KMS-11 (cell line): ENCODE results near the gene HTR1E.
"Not testable (repeated sequence)": the region's sequence is repeated elsewhere in the genome, so short reads cannot be mapped to it uniquely, and the experiment has no call there.

ENCODE experiments used
- H2AFZ ChIP-seq: fragments of 200-600 bp; sonication (generic); 2 replicates; pipeline ENCODE4 v1.6.1; 2016; ENCODE audit warnings: antibody characterized with exemption, mixed run types, low read depth
- H3K27ac ChIP-seq: fragments of 200-600 bp; sonication (generic); 2 replicates; pipeline ENCODE4 v1.6.1; 2016; ENCODE audit warnings: mild to moderate bottlenecking, mixed run types
- H3K27me3 ChIP-seq: fragments of 200-600 bp; sonication (generic); 2 replicates; pipeline ENCODE4 v1.6.1; 2017; ENCODE audit warnings: mild to moderate bottlenecking, low read depth, mixed run types, moderate library complexity; ENCODE audit not compliant: insufficient read depth
- H3K36me3 ChIP-seq: fragments of 200-600 bp; sonication (generic); 2 replicates; pipeline ENCODE4 v1.6.1; 2017; ENCODE audit warnings: mild to moderate bottlenecking, mixed run types; ENCODE audit not compliant: insufficient read depth
- H3K4me1 ChIP-seq: fragments of 200-600 bp; sonication (generic); 2 replicates; pipeline ENCODE4 v1.6.1; 2016; ENCODE audit warnings: mild to moderate bottlenecking, low read depth, mixed run types; ENCODE audit not compliant: poor library complexity, severe bottlenecking
- H3K4me2 ChIP-seq: fragments of 200-600 bp; sonication (generic); 2 replicates; pipeline ENCODE4 v1.7.0; 2016; ENCODE audit warnings: mild to moderate bottlenecking, mixed run types
- H3K4me3 ChIP-seq: fragments of 200-600 bp; sonication (generic); IDR thresholded peaks from 2 replicates; pipeline ENCODE4 v1.6.1; 2017; ENCODE audit warnings: low read depth, low read length, mixed read lengths; ENCODE audit not compliant: insufficient read depth
- H3K79me2 ChIP-seq: fragments of 200-600 bp; sonication (generic); 2 replicates; pipeline ENCODE4 v1.6.1; 2016; ENCODE audit warnings: low read depth, mixed run types; ENCODE audit not compliant: insufficient read depth
- H3K9ac ChIP-seq: fragments of 200-600 bp; sonication (generic); 2 replicates; pipeline ENCODE4 v1.6.1; 2016; ENCODE audit warnings: mild to moderate bottlenecking, mixed run types
- H4K20me1 ChIP-seq: fragments of 200-600 bp; sonication (generic); 2 replicates; pipeline ENCODE4 v1.6.1; 2016; ENCODE audit warnings: mild to moderate bottlenecking, mixed run types; ENCODE audit not compliant: insufficient read depth
- TF ChIP-seq, protein P1 (sequence below): fragments of 200-600 bp; sonication (generic); conservative IDR thresholded peaks from 2 replicates; pipeline ENCODE4 v1.6.1; 2017; ENCODE audit warnings: low read depth, mild to moderate bottlenecking, antibody characterized with exemption, low read length, moderate library complexity, mixed read lengths

Gene HTR1E

DNA sequence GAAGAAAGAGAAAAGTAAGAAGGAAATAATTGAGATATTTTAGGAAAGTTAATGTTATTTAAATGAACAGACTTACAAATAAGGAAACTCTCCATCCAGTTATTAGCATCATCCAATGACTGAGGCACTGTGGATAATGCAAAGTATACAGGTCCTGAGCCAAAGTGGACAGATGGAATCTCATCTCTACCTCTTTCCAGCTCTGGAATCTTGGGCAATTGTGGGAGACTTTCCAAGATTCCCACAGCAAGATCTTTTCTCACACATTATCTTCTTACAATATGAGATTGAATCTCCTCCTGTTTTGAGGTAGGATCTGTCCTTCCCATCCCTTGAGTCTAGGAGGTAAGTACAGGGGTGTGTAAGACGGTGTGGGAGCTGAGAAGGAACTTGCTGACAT lies 28.9 kb downstream of the HTR1E start:
- Histone ChIP-seq H3K4me2 (no peak overlapping the region), H3K4me3 (no peak overlapping the region), H3K9ac (no peak overlapping the region), H3K36me3 (no peaks in the 10 kb centered on the region), H3K79me2 (no peaks in the 10 kb centered on the region), H3K27ac (no peak overlapping the region), H3K27me3 (no peaks in the 10 kb centered on the region), H2AFZ (no peak overlapping the region), H4K20me1 (no peaks in the 10 kb centered on the region), H3K4me1 (no peaks in the 10 kb centered on the region)
- TF ChIP-seq, protein P1, sequence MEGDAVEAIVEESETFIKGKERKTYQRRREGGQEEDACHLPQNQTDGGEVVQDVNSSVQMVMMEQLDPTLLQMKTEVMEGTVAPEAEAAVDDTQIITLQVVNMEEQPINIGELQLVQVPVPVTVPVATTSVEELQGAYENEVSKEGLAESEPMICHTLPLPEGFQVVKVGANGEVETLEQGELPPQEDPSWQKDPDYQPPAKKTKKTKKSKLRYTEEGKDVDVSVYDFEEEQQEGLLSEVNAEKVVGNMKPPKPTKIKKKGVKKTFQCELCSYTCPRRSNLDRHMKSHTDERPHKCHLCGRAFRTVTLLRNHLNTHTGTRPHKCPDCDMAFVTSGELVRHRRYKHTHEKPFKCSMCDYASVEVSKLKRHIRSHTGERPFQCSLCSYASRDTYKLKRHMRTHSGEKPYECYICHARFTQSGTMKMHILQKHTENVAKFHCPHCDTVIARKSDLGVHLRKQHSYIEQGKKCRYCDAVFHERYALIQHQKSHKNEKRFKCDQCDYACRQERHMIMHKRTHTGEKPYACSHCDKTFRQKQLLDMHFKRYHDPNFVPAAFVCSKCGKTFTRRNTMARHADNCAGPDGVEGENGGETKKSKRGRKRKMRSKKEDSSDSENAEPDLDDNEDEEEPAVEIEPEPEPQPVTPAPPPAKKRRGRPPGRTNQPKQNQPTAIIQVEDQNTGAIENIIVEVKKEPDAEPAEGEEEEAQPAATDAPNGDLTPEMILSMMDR, result no peak

DNA sequence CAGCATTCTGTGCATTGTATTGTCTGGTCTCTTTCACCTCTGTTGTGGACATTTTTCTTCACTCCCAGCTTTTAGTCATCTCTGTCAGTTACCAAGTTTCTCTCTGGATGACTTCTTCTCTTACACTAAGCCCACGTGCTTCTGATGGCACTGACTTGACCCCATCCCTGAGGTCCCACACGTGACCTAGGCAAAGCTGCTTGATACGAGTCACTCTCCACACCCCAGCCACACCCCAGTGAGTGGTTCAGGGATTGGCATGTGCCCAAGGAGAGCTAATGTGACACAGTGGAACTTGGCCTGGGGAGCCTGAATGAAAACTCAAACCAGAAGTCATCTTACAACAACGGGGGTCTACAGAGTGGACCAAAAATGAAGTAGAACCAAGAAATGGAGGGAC lies 32.2 kb downstream of the HTR1E start:
- Histone ChIP-seq H3K4me2 (no peak overlapping the region), H3K4me3 (no peak overlapping the region), H3K79me2 (no peaks in the 10 kb centered on the region), H3K27ac (no peak overlapping the region), H3K4me1 (no peaks in the 10 kb centered on the region), H3K9ac (no peak overlapping the region), H2AFZ (no peak overlapping the region), H3K27me3 (no peaks in the 10 kb centered on the region), H4K20me1 (no peaks in the 10 kb centered on the region), H3K36me3 (no peaks in the 10 kb centered on the region)
- TF ChIP-seq, protein P1, result no peak

DNA sequence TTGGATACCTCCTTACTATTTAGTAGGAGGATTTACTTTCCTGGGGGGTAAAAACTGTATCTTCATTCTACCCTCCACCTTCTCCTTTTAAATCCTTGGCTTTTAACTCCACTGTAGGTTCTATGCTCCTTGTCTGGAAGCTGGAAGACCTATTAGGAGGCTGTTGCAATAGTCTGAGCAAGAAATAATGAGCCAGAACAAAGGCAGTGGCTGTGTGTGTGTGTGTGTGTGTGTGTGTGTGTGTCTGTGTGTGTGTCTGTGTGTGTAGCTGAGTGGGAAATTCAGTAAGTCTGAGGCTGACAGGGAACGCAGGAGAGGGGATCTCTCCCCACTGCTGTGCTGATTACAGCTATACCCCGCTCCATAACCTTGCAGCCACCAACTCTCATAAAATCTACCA lies 35.8 kb downstream of the HTR1E start:
- Histone ChIP-seq H2AFZ (no peak overlapping the region), H3K36me3 (no peaks in the 10 kb centered on the region), H4K20me1 (no peaks in the 10 kb centered on the region), H3K9ac (no peak overlapping the region), H3K79me2 (no peaks in the 10 kb centered on the region), H3K27ac (no peak overlapping the region), H3K4me1 (no peaks in the 10 kb centered on the region), H3K4me2 (no peak overlapping the region), H3K27me3 (no peaks in the 10 kb centered on the region), H3K4me3 (no peak overlapping the region)
- TF ChIP-seq, protein P1, result no peak

DNA sequence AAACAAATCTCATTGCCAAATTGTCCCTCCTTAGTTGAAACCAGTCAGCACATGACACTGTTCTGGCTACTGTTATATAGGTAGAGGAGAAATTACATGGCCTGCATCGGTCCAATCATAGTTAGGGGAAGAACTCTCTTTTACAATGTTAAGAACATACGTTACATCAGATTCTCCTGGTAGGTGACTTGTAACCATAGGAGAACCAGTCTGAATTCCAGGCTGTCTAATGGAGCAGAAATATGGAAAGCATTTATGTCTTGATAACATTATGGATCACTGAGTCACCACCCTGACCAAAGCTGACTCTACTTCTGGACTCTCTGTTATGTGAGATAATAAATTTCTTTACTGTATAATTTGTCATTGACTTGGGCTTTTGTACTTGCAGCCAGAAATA lies 40.9 kb downstream of the HTR1E start:
- Histone ChIP-seq H2AFZ (no peak overlapping the region), H3K36me3 (no peaks in the 10 kb centered on the region), H3K4me3 (no peak overlapping the region), H3K79me2 (no peaks in the 10 kb centered on the region), H3K4me2 (no peak overlapping the region), H3K9ac (no peak overlapping the region), H4K20me1 (no peaks in the 10 kb centered on the region), H3K27ac (no peak overlapping the region), H3K4me1 (no peaks in the 10 kb centered on the region), H3K27me3 (no peaks in the 10 kb centered on the region)
- TF ChIP-seq, protein P1, result no peak

DNA sequence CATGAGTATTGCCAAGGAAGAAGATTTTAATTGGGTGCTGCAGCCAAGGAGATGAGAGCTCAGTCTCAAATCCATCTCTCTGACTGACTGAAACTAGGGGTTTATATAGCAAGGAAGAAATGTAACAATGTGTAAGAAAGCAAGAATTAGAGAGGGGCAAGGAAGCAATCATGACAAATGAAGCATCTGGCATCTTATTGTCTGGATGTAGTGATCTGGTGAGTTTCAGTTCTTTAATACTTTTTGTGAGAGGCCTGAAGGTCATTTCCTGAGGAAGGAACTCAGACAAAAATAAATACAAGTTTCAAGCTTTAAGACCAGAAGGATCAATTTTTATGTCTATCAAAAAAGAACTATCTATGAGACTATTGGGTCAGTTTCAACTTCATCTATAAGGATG lies 64.2 kb downstream of the HTR1E start:
- no peaks in the 10 kb centered on the region for H3K36me3 ChIP-seq
- no peak overlapping the region for H3K4me3 ChIP-seq
- H2AFZ ChIP-seq, result no peak overlapping the region
- H3K79me2 ChIP-seq, result no peaks in the 10 kb centered on the region
- no peaks in the 10 kb centered on the region for H3K4me1 ChIP-seq
- no peak overlapping the region for H3K27ac ChIP-seq
- H4K20me1 ChIP-seq, result no peaks in the 10 kb centered on the region
- H3K4me2 ChIP-seq, result no peak overlapping the region
- H3K9ac ChIP-seq, result no peak overlapping the region
- no peaks in the 10 kb centered on the region for H3K27me3 ChIP-seq
- TF ChIP-seq, protein P1, result no peak

DNA sequence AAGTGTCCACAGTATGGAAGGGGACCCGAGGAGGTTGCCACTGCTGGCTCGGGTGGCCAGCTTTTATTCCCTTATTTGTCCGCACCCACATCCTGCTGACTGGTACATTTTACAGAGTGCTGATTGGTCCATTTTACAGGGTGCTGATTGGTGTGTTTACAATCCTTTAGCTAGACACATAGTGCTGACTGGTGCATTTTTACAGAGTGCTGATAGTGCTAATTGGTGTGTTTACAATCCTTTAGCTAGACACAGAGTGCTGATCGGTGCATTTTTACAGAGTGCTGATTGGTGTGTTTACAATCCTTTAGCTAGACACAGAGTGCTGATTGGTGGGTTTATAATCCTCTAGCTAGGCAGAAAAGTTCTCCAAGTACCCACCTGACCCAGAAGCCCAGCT lies 65.1 kb downstream of the HTR1E start:
- not testable (repeated sequence) for H3K27me3 ChIP-seq, H3K9ac ChIP-seq, H2AFZ ChIP-seq, H3K4me2 ChIP-seq, H3K36me3 ChIP-seq, H4K20me1 ChIP-seq, H3K79me2 ChIP-seq, H3K4me1 ChIP-seq, H3K4me3 ChIP-seq, H3K27ac ChIP-seq

DNA sequence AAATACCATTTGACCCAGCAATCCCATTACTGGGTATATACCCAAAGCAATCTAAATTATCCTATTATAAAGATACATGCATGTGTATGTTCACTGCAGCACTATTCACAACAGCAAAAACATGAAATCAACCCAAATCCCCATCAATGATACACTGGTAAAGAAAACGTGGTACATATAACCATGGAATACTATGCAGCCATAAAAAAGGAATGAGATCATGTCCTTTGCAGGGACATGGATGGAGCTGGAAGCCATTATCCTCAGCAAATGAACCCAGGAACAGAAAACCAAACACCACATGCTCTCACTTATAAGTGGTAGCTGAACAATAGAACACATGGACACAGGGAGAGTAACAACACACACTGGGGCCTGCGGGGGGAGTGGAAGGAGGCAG lies 69.2 kb downstream of the HTR1E start:
- not testable (repeated sequence) for H3K4me1 ChIP-seq, H3K27ac ChIP-seq, H3K9ac ChIP-seq, H3K4me2 ChIP-seq, H3K4me3 ChIP-seq, H2AFZ ChIP-seq, H3K36me3 ChIP-seq, H3K79me2 ChIP-seq, H3K27me3 ChIP-seq, H4K20me1 ChIP-seq
